H1 (cell line): ENCODE data around the gene NCOA1. TPM values are rescaled to one million over a fixed set of nuclear protein-coding genes. Genes with fewer than 3 reads are reported as not detected.

Source experiments
- CTCF ChIA-PET: fragments of 300-600 bp; sonication (Branson Sonifier 250); formaldehyde crosslinking; loops from one replicate; lab custom pipeline; 2021; ENCODE audit not compliant: partially characterized antibody; lab: Charles Lee
- POLR2A ChIA-PET: fragments of 300-600 bp; sonication (Branson Sonifier 250); formaldehyde crosslinking; loops from one replicate; lab custom pipeline; 2021; ENCODE audit warnings: inconsistent platforms; ENCODE audit not compliant: partially characterized antibody; lab: Charles Lee
- DNase-seq, 2 experiments: peaks; one replicate each; pipeline versions ENCODE4 v3.0.0 to v3.0.0-alpha.2; 2010 to 2022; ENCODE audit warnings: low spot score in 2 of 2, low read depth in 1 of 2, mixed read lengths in 1 of 2
- FAIRE-seq: peaks from 2 replicates; lab custom pipeline; 2011; peaks lifted over from hg19 to GRCh38; lab: Jason Lieb, UNC
- H2AFZ ChIP-seq: 2 replicates; pipeline ENCODE4 v1.8.1; 2012; ENCODE audit warnings: low read length, inconsistent platforms
- H2AK5ac ChIP-seq: 2 replicates; pipeline ENCODE4 v1.6.1; 2013; ENCODE audit warnings: low read depth, low read length
- H2BK120ac ChIP-seq: replicated peaks from 2 replicates; pipeline ENCODE3; 2013; ENCODE audit warnings: low read depth, low read length, inconsistent platforms
- H2BK12ac ChIP-seq: 2 replicates; pipeline ENCODE4 v1.6.1; 2013; ENCODE audit warnings: low read depth, low read length
- H2BK15ac ChIP-seq: 2 replicates; pipeline ENCODE4 v1.6.1; 2013; ENCODE audit warnings: low read length
- H2BK20ac ChIP-seq: 2 replicates; pipeline ENCODE4 v1.6.1; 2013; ENCODE audit warnings: low read length
- H2BK5ac ChIP-seq: 2 replicates; pipeline ENCODE4 v1.6.1; 2013; ENCODE audit warnings: low read depth, low read length
- H3K14ac ChIP-seq: 2 replicates; pipeline ENCODE4 v1.6.1; 2013; ENCODE audit warnings: inconsistent platforms; ENCODE audit not compliant: insufficient read length
- H3K18ac ChIP-seq: 2 replicates; pipeline ENCODE4 v1.6.1; 2013; ENCODE audit warnings: low read length; ENCODE audit errors: extremely low read depth
- H3K23ac ChIP-seq: 2 replicates; pipeline ENCODE4 v1.6.1; 2013; ENCODE audit warnings: inconsistent platforms; ENCODE audit not compliant: insufficient read length
- H3K23me2 ChIP-seq: 2 replicates; pipeline ENCODE4 v1.6.1; 2013; ENCODE audit warnings: low read depth, low read length
- H3K27ac ChIP-seq: 2 replicates; pipeline ENCODE4 v1.6.1; 2011; ENCODE audit warnings: low read depth, low read length, inconsistent platforms
- H3K27me3 ChIP-seq, 4 experiments: replicated peaks in 1 of 4; 1 replicate in 1 of 4; 2 replicates in 3 of 4; pipeline versions ENCODE4 v1.6.1 to v1.8.1; 2011 to 2013; ENCODE audit warnings: low read length in 3 of 4, mild to moderate bottlenecking in 3 of 4, inconsistent platforms in 2 of 4, mixed read lengths in 2 of 4, moderate library complexity in 1 of 4; ENCODE audit not compliant: control insufficient read depth in 3 of 4, insufficient read depth in 3 of 4; ENCODE audit errors: extremely low read depth in 1 of 4
- H3K36me3 ChIP-seq, 4 experiments: 2 replicates each; pipeline versions ENCODE4 v1.6.1 to v1.8.1; 2011 to 2013; ENCODE audit warnings: mild to moderate bottlenecking in 4 of 4, low read length in 3 of 4, moderate library complexity in 2 of 4, control low read depth in 1 of 4, inconsistent platforms in 1 of 4; ENCODE audit not compliant: insufficient read depth in 4 of 4, control insufficient read depth in 2 of 4
- H3K4ac ChIP-seq: replicated peaks from 2 replicates; pipeline ENCODE3; 2013; ENCODE audit warnings: low read length, low read depth, mixed read lengths, inconsistent platforms; ENCODE audit not compliant: insufficient read length
- H3K4me1 ChIP-seq, 4 experiments: replicated peaks in 1 of 4; 1 replicate in 1 of 4; 2 replicates in 3 of 4; pipeline versions ENCODE4 v1.6.1 to v1.8.1; 2011 to 2013; ENCODE audit warnings: low read length in 3 of 4, inconsistent platforms in 2 of 4, mixed read lengths in 1 of 4; ENCODE audit not compliant: insufficient read depth in 4 of 4, control insufficient read depth in 3 of 4
- H3K4me2 ChIP-seq, 2 experiments: 2 replicates each; pipeline versions ENCODE4 v1.6.1 to v1.8.1; 2011 to 2013; ENCODE audit warnings: low read depth in 2 of 2, low read length in 2 of 2, control low read depth in 1 of 2, inconsistent platforms in 1 of 2, mild to moderate bottlenecking in 1 of 2; ENCODE audit not compliant: insufficient read depth in 1 of 2
- H3K4me3 ChIP-seq, 4 experiments: fragments of 200-600, 300-600 bp in 1 of 4; sonication (generic), shearing (Covaris generic), sonication (Bioruptor Twin) in 1 of 4; 2 replicates each; pipeline versions ENCODE4 v1.5.1 to v1.8.1; 2011 to 2016; ENCODE audit warnings: low read length in 4 of 4, low read depth in 3 of 4, control low read depth in 2 of 4, inconsistent platforms in 2 of 4, mild to moderate bottlenecking in 2 of 4, mixed read lengths in 1 of 4, moderate library complexity in 1 of 4; ENCODE audit not compliant: insufficient read depth in 2 of 4; ENCODE audit errors: extremely low read depth in 1 of 4
- H3K56ac ChIP-seq: replicated peaks from 2 replicates; pipeline ENCODE3; 2013; ENCODE audit warnings: low read depth, mild to moderate bottlenecking, mixed read lengths, low read length, inconsistent platforms; ENCODE audit not compliant: insufficient read length
- H3K79me1 ChIP-seq: 2 replicates; pipeline ENCODE4 v1.6.1; 2013; ENCODE audit warnings: low read depth, low read length, control low read depth
- H3K79me2 ChIP-seq, 2 experiments: 2 replicates each; pipeline versions ENCODE4 v1.6.1 to v1.8.1; 2012 to 2013; ENCODE audit warnings: low read length in 2 of 2, mild to moderate bottlenecking in 2 of 2, inconsistent platforms in 1 of 2; ENCODE audit not compliant: insufficient read depth in 2 of 2, control insufficient read depth in 1 of 2
- H3K9ac ChIP-seq, 4 experiments: replicated peaks in 1 of 4; 1 replicate in 1 of 4; 2 replicates in 3 of 4; pipeline versions ENCODE4 v1.6.1 to v1.8.1; 2011 to 2013; ENCODE audit warnings: low read depth in 3 of 4, low read length in 3 of 4, control low read depth in 2 of 4, mild to moderate bottlenecking in 2 of 4, moderate library complexity in 2 of 4, inconsistent platforms in 1 of 4; ENCODE audit errors: extremely low read depth in 1 of 4
- H3K9me3 ChIP-seq, 2 experiments: 2 replicates each; pipeline versions ENCODE4 v1.6.1 to v1.8.1; 2012 to 2013; ENCODE audit warnings: mild to moderate bottlenecking in 2 of 2, moderate library complexity in 2 of 2, control low read depth in 1 of 2, inconsistent platforms in 1 of 2, low read depth in 1 of 2, low read length in 1 of 2, mixed read lengths in 1 of 2; ENCODE audit not compliant: insufficient read depth in 2 of 2
- H4K20me1 ChIP-seq, 2 experiments: replicated peaks in 1 of 2; 2 replicates each; pipeline versions ENCODE3 to v1.8.1; 2011 to 2013; ENCODE audit warnings: inconsistent platforms in 2 of 2, low read length in 2 of 2, mild to moderate bottlenecking in 1 of 2; ENCODE audit not compliant: insufficient read depth in 2 of 2, control insufficient read depth in 1 of 2
- H4K5ac ChIP-seq: 2 replicates; pipeline ENCODE4 v1.6.1; 2013; ENCODE audit warnings: low read length, low read depth, mixed read lengths, inconsistent platforms; ENCODE audit not compliant: insufficient read length
- H4K8ac ChIP-seq: 2 replicates; pipeline ENCODE4 v1.8.0; 2013; ENCODE audit warnings: mild to moderate bottlenecking, moderate library complexity, low read length, inconsistent platforms; ENCODE audit not compliant: insufficient read depth; ENCODE audit errors: extremely low read depth
- H4K91ac ChIP-seq: replicated peaks from 2 replicates; pipeline ENCODE3; 2013; ENCODE audit warnings: low read length, mixed read lengths, inconsistent platforms; ENCODE audit not compliant: insufficient read length
- ATF3 ChIP-seq: IDR thresholded peaks from 2 replicates; pipeline ENCODE4 v1.6.1; 2011; ENCODE audit warnings: low read depth, mild to moderate bottlenecking, low read length; ENCODE audit not compliant: insufficient read depth
- BCL11A ChIP-seq, 2 experiments: IDR thresholded peaks; one replicate each; pipeline ENCODE4 v1.6.1; 2011; ENCODE audit warnings: low read depth in 2 of 2, low read length in 2 of 2, mild to moderate bottlenecking in 2 of 2
- CHD2 ChIP-seq: IDR thresholded peaks from 2 replicates; pipeline ENCODE4 v1.6.1; 2012; ENCODE audit warnings: low read length, improper control_type of control experiment
- FOSL1 ChIP-seq: IDR thresholded peaks from 2 replicates; pipeline ENCODE4 v1.6.1; 2011; ENCODE audit warnings: mild to moderate bottlenecking, low read depth, low read length, moderate library complexity; ENCODE audit not compliant: insufficient read depth
- POU5F1 ChIP-seq: IDR thresholded peaks from 2 replicates; pipeline ENCODE4 v1.6.1; 2011; ENCODE audit warnings: low read depth, mild to moderate bottlenecking, low read length, moderate library complexity
- SP4 ChIP-seq: IDR thresholded peaks from 2 replicates; pipeline ENCODE4 v1.6.1; 2012; ENCODE audit warnings: low read length, inconsistent platforms
- WGBS, 2 experiments: shearing (Covaris generic) in 1 of 2; methylation state at CpG; one replicate each; pipeline versions ENCODE4 v1.1.6 to v1.1.7; 2013 to 2015; ENCODE audit warnings: low lambda C conversion rate in 2 of 2, mixed read lengths in 2 of 2, inconsistent platforms in 1 of 2, low coverage in 1 of 2, missing lambda C conversion rate in 1 of 2; ENCODE audit not compliant: insufficient replicate concordance in 2 of 2, insufficient coverage in 1 of 2, insufficient read length in 1 of 2; ENCODE audit errors: extremely low coverage in 1 of 2, missing lambda C conversion rate in 1 of 2; 5-methylcytosine and 5-hydroxymethylcytosine counted together
- polyA plus RNA-seq, 7 experiments: library from polyadenylated mRNA; depleted of rRNA in 3 of 7; stranded (reverse) in 5 of 7; unstranded in 2 of 7; fragments of >200 nt in 5 of 7; fragments of 200-250 nt in 2 of 7; gene quantifications; 1 replicate in 5 of 7; 2 replicates in 1 of 7; 4 replicates in 1 of 7; pipeline versions ENCODE4 v1.2.1 to v1.2.3, GENCODE V29; 2011 to 2013; ENCODE audit warnings: missing spikeins in 2 of 7, mixed read lengths in 2 of 7
- total RNA-seq: library from RNA; stranded (reverse); fragmentation: NEBNext Ultra II Directional; extraction: Animal tissue kit (Norgen Biotek cat#: 25700); gene quantifications from 2 replicates; pipeline ENCODE4 v1.2.1, GENCODE V29; 2021

NCOA1 gene
- total and polyA plus RNA-seq, 2 of the 8 experiments (the other 6 are each of a cell fraction or from before 2014, with no cell fraction given): 12.8 to 17.9 TPM

- FAIRE-seq (no peak), DNase-seq (no peak)
- H3K36me3 ChIP-seq: no peaks in the 10 kb centered on the region
- H3K9ac ChIP-seq: no peak overlapping the region
- H3K23ac ChIP-seq: no peak overlapping the region
- no peak overlapping the region for H3K56ac ChIP-seq
- no peak overlapping the region for H3K18ac ChIP-seq
- H3K79me1 ChIP-seq: peaks cover 2% of the 10 kb centered on the region; the same call in 1 of the 2 replicates
- no peak overlapping the region for H3K27ac ChIP-seq
- H2BK120ac ChIP-seq: no peak overlapping the region
- no peak overlapping the region for H2BK15ac ChIP-seq
- H4K5ac ChIP-seq: no peak overlapping the region
- ChIA-PET CTCF (interaction anchor here (0.6 to 2.2 kb wide), 3 partner anchors 8 to 319 kb away, joined by 3 to 8 read pairs (median 3); no protein-coding TSS in a partner anchor), POLR2A (no interaction called here)
- H3K14ac ChIP-seq: no peak overlapping the region
- H4K8ac ChIP-seq: no peak overlapping the region
- H3K4me3 ChIP-seq: no peak overlapping the region
- no peaks in the 10 kb centered on the region for H4K20me1 ChIP-seq
- H3K79me2 ChIP-seq: peaks cover 0 to 6% of the 10 kb centered on the region in 2 experiments; a peak in 2 of 4 replicates
- no peaks in the 10 kb centered on the region; the same call in 1 of the 2 replicates for H3K23me2 ChIP-seq
- no peak overlapping the region for H4K91ac ChIP-seq
- H2AFZ ChIP-seq: no peak overlapping the region
- H3K4me1 ChIP-seq: no peaks in the 10 kb centered on the region
- H2BK5ac ChIP-seq: no peak overlapping the region
- no peak overlapping the region for H3K4ac ChIP-seq
- H3K4me2 ChIP-seq: no peak overlapping the region
- no peak overlapping the region for H2AK5ac ChIP-seq
- no peak overlapping the region for H2BK20ac ChIP-seq
- WGBS, 2 experiments: 96% methylated on average over 2 of the region's 2 CpGs; no CpG with 5 or more reads in 1 of the 2 experiments
- H3K27me3 ChIP-seq: no peaks in the 10 kb centered on the region
- H3K9me3 ChIP-seq: no peaks in the 10 kb centered on the region
- H2BK12ac ChIP-seq: no peak overlapping the region
- TF ChIP-seq CHD2: no peak
- TF ChIP-seq ATF3: no peak
- TF ChIP-seq POU5F1: no peak
- TF ChIP-seq BCL11A (IDR thresholded peaks at IDR 0.05; ENCODE audit: low read depth in 2 of 2, low read length in 2 of 2): no peak
- TF ChIP-seq FOSL1: no peak
- TF ChIP-seq SP4: no peak
Observed at GRCh38 chr2:24514820-24515219, 23.8 kb downstream of the NCOA1 start.
